A549 treated with Hydrocortisone at 1 μM for 4 hours (cell line): Measurements from ENCODE around the gene LNX2. TPM values are rescaled to one million over a fixed set of nuclear protein-coding genes. Genes with fewer than 3 reads are reported as not detected.

Experiments
- total RNA-seq: library from RNA; stranded (reverse); fragments of 200-300 nt; extraction: Qiagen RNA extraction; gene quantifications from 5 replicates; pipeline ENCODE4 v1.2.3, GENCODE V29; 2022

Gene LNX2
- 3.2 to 5.0 TPM (median 3.6 TPM) in 5 replicates for total RNA-seq

DNA sequence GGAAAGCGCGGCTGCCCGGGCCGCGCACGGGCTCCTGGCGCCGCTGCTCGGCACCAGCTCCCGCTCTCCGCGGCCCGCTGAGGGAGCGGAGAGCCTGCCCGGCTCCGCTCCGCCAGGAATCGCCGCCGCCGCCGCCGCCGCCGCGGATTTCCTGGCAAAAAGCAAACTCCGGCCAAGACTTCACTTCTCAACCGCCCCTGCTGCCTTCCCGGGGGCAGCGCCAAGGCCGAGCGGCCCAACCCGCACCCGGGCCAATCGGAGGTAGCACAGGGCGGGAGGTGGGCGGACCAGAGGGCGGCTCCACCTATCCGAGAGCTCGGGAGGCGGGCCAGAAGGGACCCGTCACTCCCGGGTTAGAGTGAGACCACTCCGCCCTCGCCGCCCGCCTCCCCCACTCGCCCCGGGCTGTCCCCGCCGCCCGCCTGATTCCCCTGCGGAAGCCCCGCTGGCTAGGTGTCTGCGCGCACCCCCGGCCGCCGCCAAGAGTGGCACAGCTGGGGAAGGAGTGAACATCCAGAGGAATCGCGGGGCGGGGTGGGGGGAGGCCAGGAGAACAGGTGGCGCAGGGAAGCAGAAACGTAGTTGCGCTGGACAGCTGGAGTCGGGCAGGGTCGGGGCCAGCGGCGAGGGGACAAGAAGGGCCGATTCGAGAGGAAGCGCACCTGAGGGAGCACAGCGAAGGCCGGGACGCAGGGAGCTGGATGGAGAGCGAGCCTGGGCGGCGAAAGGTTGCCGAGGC lies at the start of gene LNX2:
Gene LNX2 (minus strand): TSS at position 153 of the 739 bp plus-strand sequence. CDS start 38,826 bp downstream, outside the sequence.

GRCh38 chr13:27621366-27622101 lies 1.2 kb upstream of the LNX2 start, which contains the start of gene POLR1D:
Gene POLR1D (plus strand): TSS chr13:27621892. CDS start chr13:27621984, 92 bp downstream.

Other genes with a start within 250 kb of the LNX2 start
- gene GTF3A, start 195.9 kb downstream of the LNX2 start, total RNA-seq: 85.4 to 98.8 TPM (median 95.9 TPM) in 5 replicates
- gene MTIF3, start 170.0 kb downstream of the LNX2 start, total RNA-seq: 19.8 to 22.9 TPM (median 21.6 TPM) in 5 replicates
- gene POLR1D, start 1.4 kb upstream of the LNX2 start, total RNA-seq: 147 to 158 TPM (median 153 TPM) in 5 replicates
- gene GSX1, start 172.0 kb upstream of the LNX2 start, total RNA-seq: not detected in 5 replicates